NCI-H2227 treated with DMSO at 0.1 percent for 48 hours (cell line): ENCODE results near the gene SLC39A2.
"Not testable (repeated sequence)": the region's sequence is repeated elsewhere in the genome, so short reads cannot be mapped to it uniquely, and the experiment has no call there.

ENCODE experiments used
- DNase-seq: peaks from one replicate; lab custom pipeline; 2025; lab: John Stamatoyannopoulos, UW

SLC39A2 gene

GRCh38 chr14:21025371-21026273, 26.5 kb downstream of the SLC39A2 start:
- DNase-seq, result no peak

GRCh38 chr14:21026274-21026987, 27.3 kb downstream of the SLC39A2 start:
- DNase-seq, result no peak

- no peak for DNase-seq
Observed at GRCh38 chr14:21026988-21027315, 27.9 kb downstream of the SLC39A2 start.

- DNase-seq, result no peak
Observed at GRCh38 chr14:21029917-21030316, 30.8 kb downstream of the SLC39A2 start, which contains the start of gene TPPP2. TPPP2 (plus strand) TSS chr14:21030217; CDS start chr14:21030582, 365 bp downstream.

- DNase-seq, result no peak
Observed at GRCh38 chr14:21030531-21030930, 31.4 kb downstream of the SLC39A2 start.

- no peak for DNase-seq
Observed at GRCh38 chr14:21032326-21033132, 33.4 kb downstream of the SLC39A2 start.

GRCh38 chr14:21033133-21033698, 34.1 kb downstream of the SLC39A2 start:
- no peak for DNase-seq

- DNase-seq, result no peak
Observed at GRCh38 chr14:21034707-21035106, 35.6 kb downstream of the SLC39A2 start, which contains the start of gene RNASE13. RNASE13 (minus strand) TSS chr14:21034807; CDS start chr14:21034288, 519 bp downstream.

- DNase-seq, result no peak
Observed at GRCh38 chr14:21036751-21037150, 37.7 kb downstream of the SLC39A2 start.

GRCh38 chr14:21037156-21037555, 38.1 kb downstream of the SLC39A2 start:
- DNase-seq, result no peak

- peak; percentile 16 for DNase-seq
Observed at GRCh38 chr14:21038441-21039422, 39.6 kb downstream of the SLC39A2 start.

- DNase-seq, result peak; percentile 71
Observed at GRCh38 chr14:21039585-21040369, 40.7 kb downstream of the SLC39A2 start.

- no peak for DNase-seq
Observed at GRCh38 chr14:21040370-21040925, 41.4 kb downstream of the SLC39A2 start.

- not testable (repeated sequence) for DNase-seq
Observed at GRCh38 chr14:21040941-21041340, 41.8 kb downstream of the SLC39A2 start.

GRCh38 chr14:21041676-21042433, 42.8 kb downstream of the SLC39A2 start, which contains the start of gene RNASE7:
RNASE7 (plus strand) TSS chr14:21042362; CDS start chr14:21042993, 631 bp downstream.
- DNase-seq, result no peak

- no peak for DNase-seq
Observed at GRCh38 chr14:21042918-21043317, 43.8 kb downstream of the SLC39A2 start.

GRCh38 chr14:21043387-21043973, 44.4 kb downstream of the SLC39A2 start:
- DNase-seq, result no peak

GRCh38 chr14:21043974-21044618, 45.0 kb downstream of the SLC39A2 start:
- no peak for DNase-seq
